GM21723 (cell line): Measurements from ENCODE around the gene PTPRD.

Experiments
- ATAC-seq: cut with Tn5 transposase; IDR thresholded peaks from one replicate; pipeline ENCODE4 v1.9.1; 2021; ENCODE audit warnings: mild to moderate bottlenecking, moderate library complexity; ENCODE audit not compliant: unreplicated experiment

Gene PTPRD

GRCh38 chr9:8401961-8402705, 2210.7 kb downstream of the PTPRD start:
- no peak for ATAC-seq

- no peak for ATAC-seq
These were observed 2212.4 kb downstream of the PTPRD start for GRCh38 chr9:8400378-8400777.

- no peak for ATAC-seq
These were observed 2217.8 kb downstream of the PTPRD start for GRCh38 chr9:8395022-8395421.

GRCh38 chr9:8394341-8394740, 2218.5 kb downstream of the PTPRD start:
- ATAC-seq, result no peak

- ATAC-seq, result no peak
These were observed 2219.9 kb downstream of the PTPRD start for GRCh38 chr9:8392866-8393265.

- no peak for ATAC-seq
These were observed 2221.2 kb downstream of the PTPRD start for GRCh38 chr9:8391566-8391965.

GRCh38 chr9:8391132-8391531, 2221.7 kb downstream of the PTPRD start:
- no peak for ATAC-seq

- ATAC-seq, result no peak
These were observed 2222.2 kb downstream of the PTPRD start for GRCh38 chr9:8390571-8390970.

- ATAC-seq, result no peak
These were observed 2223.3 kb downstream of the PTPRD start for GRCh38 chr9:8389531-8389930.

GRCh38 chr9:8388132-8388531, 2224.7 kb downstream of the PTPRD start:
- ATAC-seq, result no peak

GRCh38 chr9:8384091-8384490, 2228.7 kb downstream of the PTPRD start:
- no peak for ATAC-seq

GRCh38 chr9:8382777-8383527, 2229.8 kb downstream of the PTPRD start:
- no peak for ATAC-seq

GRCh38 chr9:8382266-8382665, 2230.5 kb downstream of the PTPRD start:
- ATAC-seq, result no peak

GRCh38 chr9:8381601-8382000, 2231.2 kb downstream of the PTPRD start:
- ATAC-seq, result no peak

GRCh38 chr9:8374471-8374870, 2238.3 kb downstream of the PTPRD start:
- ATAC-seq, result no peak

GRCh38 chr9:8371686-8372085, 2241.1 kb downstream of the PTPRD start:
- ATAC-seq, result no peak

- ATAC-seq, result no peak
These were observed 2246.5 kb downstream of the PTPRD start for GRCh38 chr9:8366161-8366926.

GRCh38 chr9:8365466-8366160, 2247.2 kb downstream of the PTPRD start:
- no peak for ATAC-seq

GRCh38 chr9:8365029-8365428, 2247.8 kb downstream of the PTPRD start:
- no peak for ATAC-seq

- ATAC-seq, result no peak
These were observed 2248.6 kb downstream of the PTPRD start for GRCh38 chr9:8364026-8364752.
